ENCODE data around the gene MEOX2.

Gene MEOX2

GRCh38 chr7:15681631-15682030 is 4.9 kb downstream of the MEOX2 start:
- DNase-seq (ENCODE audit: low read depth) = no peak
- H3K4me3 ChIP-seq (replicated peaks; ENCODE audit: low read depth, low read length) = no peak overlapping the region
- no peak for TF ChIP-seq CTCF (IDR thresholded peaks at IDR 0.05; ENCODE audit: low read length, missing control alignments)

- H3K4me3 ChIP-seq (replicated peaks; ENCODE audit: low read depth, low read length) = no peak overlapping the region
- no peak for TF ChIP-seq CTCF (IDR thresholded peaks at IDR 0.05; ENCODE audit: low read length, missing control alignments)
- DNase-seq (ENCODE audit: low read depth) = no peak
These were observed 5.3 kb downstream of the MEOX2 start for GRCh38 chr7:15681186-15681585.

GRCh38 chr7:15680446-15680845 is 6.0 kb downstream of the MEOX2 start:
- no peak for DNase-seq (ENCODE audit: low read depth)
- no peak overlapping the region for H3K4me3 ChIP-seq (replicated peaks; ENCODE audit: low read depth, low read length)
- TF ChIP-seq CTCF (IDR thresholded peaks at IDR 0.05; ENCODE audit: low read length, missing control alignments) = no peak

- TF ChIP-seq CTCF (IDR thresholded peaks at IDR 0.05; ENCODE audit: low read length, missing control alignments) = no peak
- H3K4me3 ChIP-seq (replicated peaks; ENCODE audit: low read depth, low read length) = no peak overlapping the region
- DNase-seq (ENCODE audit: low read depth) = no peak
These were observed 7.2 kb downstream of the MEOX2 start for GRCh38 chr7:15679306-15679705.

GRCh38 chr7:15678653-15679052 is 7.8 kb downstream of the MEOX2 start:
- H3K4me3 ChIP-seq (replicated peaks; ENCODE audit: low read depth, low read length) = no peak overlapping the region
- DNase-seq (ENCODE audit: low read depth) = no peak
- no peak for TF ChIP-seq CTCF (IDR thresholded peaks at IDR 0.05; ENCODE audit: low read length, missing control alignments)

- no peak for TF ChIP-seq CTCF (IDR thresholded peaks at IDR 0.05; ENCODE audit: low read length, missing control alignments)
- H3K4me3 ChIP-seq (replicated peaks; ENCODE audit: low read depth, low read length) = no peak overlapping the region
- DNase-seq (ENCODE audit: low read depth) = no peak
These were observed 11.1 kb downstream of the MEOX2 start for GRCh38 chr7:15675379-15675778.

GRCh38 chr7:15674586-15674985 is 11.9 kb downstream of the MEOX2 start:
- no peak for DNase-seq (ENCODE audit: low read depth)
- no peak for TF ChIP-seq CTCF (IDR thresholded peaks at IDR 0.05; ENCODE audit: low read length, missing control alignments)
- no peak overlapping the region for H3K4me3 ChIP-seq (replicated peaks; ENCODE audit: low read depth, low read length)
